ENCODE results near the gene AUTS2. TPM values are rescaled to one million over a fixed set of nuclear protein-coding genes. Genes with fewer than 3 reads are reported as not detected.

The AUTS2 gene
- total RNA-seq, 4 donors from 2014 or later: 29.8 to 114 (median 59.4) TPM

DNA sequence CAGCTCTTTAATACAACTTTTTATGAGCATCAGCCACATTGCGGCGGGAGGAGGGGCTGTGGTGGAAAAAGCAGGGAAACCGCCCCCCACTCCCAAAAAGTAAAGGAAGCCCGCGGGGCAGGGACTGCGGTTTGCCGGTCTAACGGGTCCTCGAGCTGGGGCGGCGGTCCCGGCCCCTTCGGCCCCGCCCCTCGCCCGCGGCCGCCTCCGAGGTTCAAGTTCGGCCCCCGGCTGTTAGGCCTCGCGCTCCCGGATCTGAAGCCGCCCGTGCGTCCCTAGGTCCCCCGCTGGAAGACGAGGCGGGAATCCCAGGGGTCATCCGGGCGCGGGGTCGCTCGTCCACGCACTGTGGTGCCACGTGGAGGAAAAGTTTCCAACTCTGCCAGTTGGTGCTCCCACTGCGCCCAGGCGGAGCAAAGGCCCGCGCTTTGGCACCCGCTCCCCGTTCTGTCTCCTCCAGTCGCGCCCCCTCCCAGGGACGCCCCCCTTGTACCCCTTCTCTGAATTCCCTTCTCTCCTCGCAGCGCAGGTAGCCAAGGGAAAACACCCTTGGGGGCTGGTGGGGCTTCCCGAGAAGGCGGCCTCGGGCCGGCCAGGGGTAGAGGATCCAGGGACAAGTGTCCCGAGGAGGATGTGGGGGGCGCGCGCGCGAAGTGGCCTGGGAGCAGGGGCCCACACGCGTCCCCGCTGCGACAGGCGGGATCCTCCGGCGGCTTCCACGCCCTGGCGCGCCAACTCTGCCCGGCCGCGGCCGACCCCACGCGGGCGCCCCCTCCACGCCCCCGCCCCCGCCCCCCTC lies 798 bp upstream of the AUTS2 start:
- 1% methylated on average over 53 of the region's 78 CpGs; no CpG with 5 or more reads in 1 of the 2 donors for WGBS, 2 donors (ENCODE audit: low coverage in 1 of 2)
- Histone ChIP-seq H3K36me3 (no peaks in the 10 kb centered on the region), H3K27ac (peak overlapping the region; percentile 81 to 94 (median 84)), H3K27me3 (peaks cover 48% of the 10 kb centered on the region), H3K4me3 (peak overlapping the region; percentile 45 to 84 (median 58)), H3K4me1 (peaks cover 0 to 37% (median 17%) of the 10 kb centered on the region in 4 donors), H3K9me3 (no peaks in the 10 kb centered on the region)
- DNase-seq: no peak
- TF ChIP-seq EP300 (IDR thresholded peaks at IDR 0.05; ENCODE audit: low read depth): no peak
- TF ChIP-seq, protein P1, sequence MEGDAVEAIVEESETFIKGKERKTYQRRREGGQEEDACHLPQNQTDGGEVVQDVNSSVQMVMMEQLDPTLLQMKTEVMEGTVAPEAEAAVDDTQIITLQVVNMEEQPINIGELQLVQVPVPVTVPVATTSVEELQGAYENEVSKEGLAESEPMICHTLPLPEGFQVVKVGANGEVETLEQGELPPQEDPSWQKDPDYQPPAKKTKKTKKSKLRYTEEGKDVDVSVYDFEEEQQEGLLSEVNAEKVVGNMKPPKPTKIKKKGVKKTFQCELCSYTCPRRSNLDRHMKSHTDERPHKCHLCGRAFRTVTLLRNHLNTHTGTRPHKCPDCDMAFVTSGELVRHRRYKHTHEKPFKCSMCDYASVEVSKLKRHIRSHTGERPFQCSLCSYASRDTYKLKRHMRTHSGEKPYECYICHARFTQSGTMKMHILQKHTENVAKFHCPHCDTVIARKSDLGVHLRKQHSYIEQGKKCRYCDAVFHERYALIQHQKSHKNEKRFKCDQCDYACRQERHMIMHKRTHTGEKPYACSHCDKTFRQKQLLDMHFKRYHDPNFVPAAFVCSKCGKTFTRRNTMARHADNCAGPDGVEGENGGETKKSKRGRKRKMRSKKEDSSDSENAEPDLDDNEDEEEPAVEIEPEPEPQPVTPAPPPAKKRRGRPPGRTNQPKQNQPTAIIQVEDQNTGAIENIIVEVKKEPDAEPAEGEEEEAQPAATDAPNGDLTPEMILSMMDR (IDR thresholded peaks at IDR 0.05): no peak
- no peak for TF ChIP-seq POLR2A (IDR thresholded peaks at IDR 0.05)
- no peak for TF ChIP-seq POLR2AphosphoS5 (IDR thresholded peaks at IDR 0.05)
- intact Hi-C loops (cut with DNase I; ENCODE audit: low total_unique reads): no loop called here
- in situ Hi-C loops (cut with MboI; ENCODE audit: low pct_ligation_motif_present in 1 of 4, low pct_unique_long_range_greater_than_20kb in 1 of 4, low sequenced_read_pairs in 3 of 4): no loop called here

DNA sequence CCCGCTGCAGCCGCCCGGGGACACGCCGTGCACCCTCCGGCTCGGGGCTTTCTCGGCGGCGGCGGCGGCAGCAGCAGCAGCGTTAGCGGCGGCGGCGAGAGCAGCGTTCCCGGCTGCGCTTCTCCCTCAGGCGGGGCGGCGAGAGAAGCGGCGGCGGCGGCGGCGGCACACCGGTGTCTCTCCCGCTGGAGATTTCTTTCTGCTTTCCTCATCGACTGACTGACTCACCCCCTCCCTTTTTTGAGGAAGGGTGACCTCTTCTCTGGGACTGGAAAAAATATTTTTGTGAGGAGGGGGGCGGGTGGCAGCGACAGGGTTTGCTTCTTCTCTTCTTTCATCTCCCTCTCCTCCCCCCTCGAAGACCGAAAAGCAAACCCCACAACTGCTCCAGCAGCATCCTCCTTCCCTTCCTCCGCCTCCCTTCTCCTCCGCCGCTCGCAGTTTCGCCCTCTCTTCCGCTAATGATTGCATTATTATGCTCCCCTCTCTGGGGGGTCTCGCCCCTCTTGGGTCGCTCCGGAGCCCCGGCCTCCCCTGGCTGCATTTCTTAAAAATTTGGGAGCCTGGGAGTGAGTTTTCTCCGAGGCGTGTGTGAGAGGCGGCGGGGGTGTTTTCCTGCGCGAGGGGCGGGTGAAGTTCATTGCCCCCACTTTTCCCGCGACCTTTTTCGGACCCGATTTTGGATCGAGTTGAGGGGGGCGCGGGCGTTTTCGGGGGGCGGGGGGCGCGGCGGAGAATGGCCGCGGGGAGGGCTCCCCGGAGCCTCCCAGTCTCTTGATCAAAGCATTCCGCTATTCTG lies 411 bp downstream of the AUTS2 start:
- WGBS, 2 donors (ENCODE audit: low coverage in 1 of 2): 0% methylated on average over 68 of the region's 70 CpGs; no CpG with 5 or more reads in 1 of the 2 donors
- in situ Hi-C loops (cut with MboI; ENCODE audit: low pct_ligation_motif_present in 1 of 4, low pct_unique_long_range_greater_than_20kb in 1 of 4, low sequenced_read_pairs in 3 of 4): no loop called here
- Histone ChIP-seq H3K9me3 (no peaks in the 10 kb centered on the region), H3K36me3 (no peaks in the 10 kb centered on the region), H3K27me3 (peaks cover 48% of the 10 kb centered on the region), H3K4me1 (peaks cover 0 to 46% (median 17%) of the 10 kb centered on the region in 4 donors), H3K27ac (peak overlapping the region; percentile 81 to 85 (median 82)), H3K4me3 (peak overlapping the region; percentile 45 to 84 (median 60))
- TF ChIP-seq, protein P1 (IDR thresholded peaks at IDR 0.05): no peak
- TF ChIP-seq EP300 (IDR thresholded peaks at IDR 0.05; ENCODE audit: low read depth) (no peak), POLR2A (IDR thresholded peaks at IDR 0.05) (no peak), POLR2AphosphoS5 (IDR thresholded peaks at IDR 0.05) (no peak)
- intact Hi-C loops (cut with DNase I; ENCODE audit: low total_unique reads): no loop called here
- no peak for DNase-seq

DNA sequence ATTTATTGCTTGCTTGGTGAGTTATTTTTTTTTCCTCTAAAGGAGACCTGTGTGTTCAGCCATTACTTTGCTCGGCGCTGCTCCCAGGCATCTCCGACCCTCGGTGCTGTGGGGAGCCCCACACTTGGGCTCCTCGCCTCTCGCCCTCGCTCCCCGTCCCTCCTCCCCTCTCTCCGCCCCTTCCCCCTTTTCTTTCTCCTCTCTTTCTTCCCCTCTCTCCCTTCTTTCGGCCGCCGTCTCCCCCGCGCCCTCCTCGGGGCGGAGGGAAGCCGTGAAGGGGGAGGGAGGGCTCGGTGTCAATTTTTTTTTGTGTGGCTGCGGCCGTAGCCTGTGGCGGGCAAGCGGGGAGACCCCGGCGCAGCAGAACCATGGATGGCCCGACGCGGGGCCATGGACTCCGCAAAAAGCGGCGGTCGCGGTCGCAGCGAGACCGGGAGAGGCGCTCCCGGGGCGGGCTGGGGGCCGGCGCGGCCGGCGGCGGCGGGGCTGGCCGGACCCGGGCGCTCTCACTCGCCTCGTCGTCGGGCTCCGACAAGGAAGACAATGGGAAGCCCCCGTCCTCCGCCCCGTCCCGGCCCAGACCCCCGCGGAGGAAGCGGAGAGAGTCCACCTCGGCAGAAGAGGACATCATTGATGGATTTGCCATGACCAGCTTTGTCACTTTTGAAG lies 1.1 kb downstream of the AUTS2 start:
- intact Hi-C loops (cut with DNase I; ENCODE audit: low total_unique reads): no loop called here
- Histone ChIP-seq H3K4me1 (peaks cover 0 to 48% (median 17%) of the 10 kb centered on the region in 4 donors), H3K27me3 (peaks cover 48% of the 10 kb centered on the region), H3K9me3 (no peaks in the 10 kb centered on the region), H3K36me3 (no peaks in the 10 kb centered on the region), H3K4me3 (peak overlapping the region; percentile 45 to 84 (median 60)), H3K27ac (peak overlapping the region; percentile 81 to 85 (median 82))
- 3% methylated on average over 34 of the region's 61 CpGs; no CpG with 5 or more reads in 1 of the 2 donors for WGBS, 2 donors (ENCODE audit: low coverage in 1 of 2)
- in situ Hi-C loops (cut with MboI; ENCODE audit: low pct_ligation_motif_present in 1 of 4, low pct_unique_long_range_greater_than_20kb in 1 of 4, low sequenced_read_pairs in 3 of 4): no loop called here
- no peak for DNase-seq
- TF ChIP-seq POLR2A (IDR thresholded peaks at IDR 0.05): no peak

DNA sequence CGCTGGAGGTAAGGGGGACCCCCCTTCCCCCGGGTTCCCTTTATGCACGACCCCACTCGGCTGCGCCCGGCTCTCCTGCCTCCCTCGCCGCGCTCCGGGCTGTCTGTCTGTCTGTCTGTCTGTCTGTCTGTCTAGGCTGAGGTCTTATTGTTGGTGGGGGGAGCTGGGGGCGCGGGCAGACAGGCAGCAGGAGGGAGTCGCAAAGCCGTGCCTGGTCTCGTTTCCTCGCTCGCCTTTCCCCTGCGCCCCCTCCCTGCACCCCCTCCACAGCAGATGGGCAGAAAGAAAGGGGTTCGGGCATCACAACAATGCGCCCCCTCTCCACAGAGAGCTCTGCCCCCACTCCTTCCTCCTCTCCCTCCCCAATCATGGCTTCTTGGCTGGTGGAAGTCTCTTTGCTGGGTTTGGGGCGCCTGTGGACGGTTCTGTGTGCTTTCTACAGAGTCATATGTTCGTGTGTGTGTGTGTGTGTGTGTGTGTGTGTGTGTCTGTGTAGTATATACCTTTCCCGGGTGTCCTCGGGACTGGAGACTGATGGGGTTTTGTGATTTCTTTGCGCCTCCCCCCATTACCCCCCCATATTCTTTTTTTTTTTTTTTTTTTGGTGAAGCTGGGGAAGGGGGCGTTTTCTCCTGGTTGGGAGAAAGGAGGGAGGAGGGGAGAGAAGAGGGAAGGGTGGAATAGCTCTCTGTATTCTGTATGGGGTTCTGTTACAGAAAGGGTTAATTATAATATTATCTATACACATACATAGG lies 1.9 kb downstream of the AUTS2 start:
- H3K9me3 ChIP-seq: no peaks in the 10 kb centered on the region
- H3K27me3 ChIP-seq: peaks cover 48% of the 10 kb centered on the region
- intact Hi-C loops (cut with DNase I; ENCODE audit: low total_unique reads) (no loop called here), in situ Hi-C loops (cut with MboI; ENCODE audit: low pct_ligation_motif_present in 1 of 4, low pct_unique_long_range_greater_than_20kb in 1 of 4, low sequenced_read_pairs in 3 of 4) (no loop called here)
- H3K4me1 ChIP-seq: peaks cover 0 to 48% (median 17%) of the 10 kb centered on the region in 4 donors
- DNase-seq: no peak
- no peaks in the 10 kb centered on the region for H3K36me3 ChIP-seq
- H3K4me3 ChIP-seq: peak overlapping the region; percentile 45 to 84 (median 60)
- TF ChIP-seq POLR2A (IDR thresholded peaks at IDR 0.05): no peak
- no peak for TF ChIP-seq POLR2AphosphoS5 (IDR thresholded peaks at IDR 0.05)
- TF ChIP-seq, protein P1 (IDR thresholded peaks at IDR 0.05): no peak
- TF ChIP-seq EP300 (IDR thresholded peaks at IDR 0.05; ENCODE audit: low read depth): no peak
- H3K27ac ChIP-seq: peak overlapping the region in 2 of 4 donors; percentile 82 to 83
- WGBS, 2 donors (ENCODE audit: low coverage in 1 of 2): 5% methylated on average over 27 of the region's 27 CpGs; no CpG with 5 or more reads in 1 of the 2 donors
